ENCODE results near the gene MEF2A.
A peak's percentile ranks its signal among the peaks of the same experiment; 100 is the strongest.
"Not testable (repeated sequence)": the region's sequence is repeated elsewhere in the genome, so short reads cannot be mapped to it uniquely, and the experiment has no call there.

Gene MEF2A

DNA sequence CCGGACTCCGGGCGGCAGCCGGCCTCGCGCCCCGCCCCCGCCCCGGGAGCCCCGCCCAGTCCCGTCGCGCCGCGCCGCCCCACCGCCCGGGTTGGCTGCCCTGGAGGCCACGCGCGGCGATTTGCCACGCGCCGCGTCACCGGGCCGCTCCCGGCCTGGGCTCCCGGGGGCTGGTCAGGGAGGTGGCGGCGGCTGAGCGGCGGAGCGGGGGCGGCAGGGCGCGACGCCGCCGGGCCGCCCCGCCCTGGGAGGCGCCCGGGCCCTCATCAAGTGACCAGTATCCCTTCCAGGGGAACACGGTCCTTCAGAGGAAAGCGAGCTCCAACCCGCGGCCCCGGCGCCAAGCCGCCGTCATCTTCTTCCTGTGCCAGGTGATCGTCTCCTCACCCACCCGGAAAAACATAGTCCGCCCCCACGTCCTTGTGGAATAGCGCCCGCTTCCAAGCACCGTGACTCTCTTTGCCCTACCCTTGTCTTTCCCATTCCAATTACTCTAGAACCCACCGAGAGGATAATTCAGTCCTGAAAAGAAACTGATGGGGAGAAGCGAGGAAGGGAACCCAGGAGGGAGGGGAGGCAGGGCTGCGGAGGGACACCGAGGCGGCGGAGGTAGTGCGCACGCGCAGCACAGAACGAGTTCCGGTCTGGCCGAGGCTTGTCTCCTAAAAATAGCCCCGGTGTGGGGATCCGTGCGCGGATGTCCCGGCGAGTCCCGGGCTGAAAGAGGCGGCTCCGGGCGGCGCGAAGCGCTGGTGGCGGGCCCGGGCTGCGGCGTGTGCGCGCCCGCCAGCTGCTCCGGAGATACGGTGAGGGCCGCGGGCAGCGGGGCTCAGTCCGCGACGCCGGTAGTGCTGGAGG is at the start of gene MEF2A:
TSS of gene MEF2A (plus strand) at position 686 of the 858 bp plus-strand sequence. CDS start 67,136 bp downstream, outside the sequence.
- peak; percentile 87 to 89 for DNase-seq

DNA sequence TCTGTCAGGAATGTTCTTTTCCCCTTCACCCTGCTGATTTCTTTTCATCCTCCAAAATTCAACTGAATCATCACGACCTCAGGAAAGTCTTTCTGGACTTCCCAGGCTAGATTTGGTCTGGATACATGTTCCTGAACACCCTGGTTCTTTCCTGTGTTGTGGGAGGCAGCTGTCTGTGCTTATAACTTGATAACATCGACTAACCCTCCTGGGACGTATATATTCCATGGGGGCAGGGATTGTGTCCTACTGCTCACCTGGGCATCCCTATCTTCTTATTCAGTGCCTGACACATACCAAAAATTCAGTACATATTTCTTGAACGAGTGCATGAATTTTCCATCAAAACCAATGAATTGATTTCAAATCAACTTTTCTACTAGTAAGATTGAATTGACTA is 47.6 kb upstream of the MEF2A start:
- no peak for DNase-seq

DNA sequence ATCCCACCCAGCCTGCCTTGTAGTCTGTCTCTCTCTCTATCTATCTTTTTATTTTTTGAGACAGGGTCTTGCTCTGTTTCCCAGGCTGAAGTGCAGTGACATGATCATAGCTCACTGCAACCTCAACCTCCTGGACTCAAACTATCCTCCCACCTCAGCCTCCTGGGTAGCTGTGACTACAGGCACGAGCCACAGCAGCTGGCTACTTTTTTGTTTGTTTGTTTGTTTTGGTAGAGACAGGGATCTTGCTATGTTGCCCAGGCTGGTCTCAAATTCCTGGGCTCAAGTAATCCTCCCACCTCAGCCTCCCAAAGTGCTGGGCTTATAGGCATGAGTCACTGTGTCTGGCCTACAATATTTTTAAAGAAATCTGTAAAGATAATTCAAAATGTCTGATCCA is 46.4 kb upstream of the MEF2A start:
- DNase-seq, result not testable (repeated sequence)

DNA sequence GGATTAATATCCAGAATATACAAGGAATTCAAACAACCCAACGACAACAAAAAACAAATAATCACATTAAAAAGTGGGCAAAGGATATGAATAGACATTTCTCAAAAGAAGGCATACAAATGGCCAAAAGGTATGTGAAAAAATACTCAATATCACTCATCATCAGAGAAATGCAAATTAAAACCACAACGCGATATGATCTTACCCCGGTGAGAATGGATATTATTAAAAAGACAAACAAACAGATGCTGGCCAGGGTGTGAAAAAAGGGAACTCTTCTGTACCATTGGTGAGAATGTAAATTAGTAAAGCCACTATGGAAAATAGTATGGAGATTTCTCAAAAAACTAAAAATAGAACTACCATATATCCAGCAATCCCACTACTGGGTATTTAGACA is 43.5 kb upstream of the MEF2A start:
- DNase-seq, result no peak

DNA sequence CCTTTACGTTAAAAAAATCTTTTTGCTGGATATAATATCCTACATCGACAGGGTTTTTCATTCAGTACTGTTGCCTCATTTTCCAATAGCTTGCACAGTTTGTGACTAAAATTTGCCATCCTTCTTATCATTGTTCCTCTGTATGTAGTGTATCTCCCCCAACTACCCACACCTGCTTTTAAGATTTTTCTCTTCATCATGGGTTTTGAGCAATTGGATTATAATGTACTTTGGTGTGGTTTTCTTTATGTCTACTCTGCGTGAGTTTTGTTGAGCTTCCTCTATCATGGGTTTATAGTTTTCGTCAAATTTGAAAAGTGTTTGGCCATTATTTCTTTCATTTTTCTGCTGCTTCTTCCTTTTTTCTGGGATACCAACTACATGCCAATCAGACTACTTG is 39.6 kb upstream of the MEF2A start:
- DNase-seq, result no peak

DNA sequence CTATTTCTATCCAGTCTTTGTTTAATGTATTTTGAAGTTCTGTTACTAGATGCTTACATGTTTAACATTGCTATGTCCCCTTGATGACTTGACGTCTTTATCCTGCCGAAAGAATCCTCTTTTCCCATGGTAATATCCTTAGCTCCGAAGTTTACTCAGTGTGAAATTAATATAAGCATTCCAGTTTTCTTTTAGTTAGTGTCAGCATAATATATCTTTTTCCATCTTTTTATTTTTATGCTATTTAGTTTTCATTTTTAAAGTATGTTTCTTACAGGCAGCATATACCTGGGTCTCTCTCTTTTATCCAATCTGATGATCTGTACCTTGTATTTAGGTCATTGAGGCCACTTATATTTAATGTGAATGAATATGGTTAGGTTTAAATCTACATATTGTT is 39.1 kb upstream of the MEF2A start:
- DNase-seq, result no peak

DNA sequence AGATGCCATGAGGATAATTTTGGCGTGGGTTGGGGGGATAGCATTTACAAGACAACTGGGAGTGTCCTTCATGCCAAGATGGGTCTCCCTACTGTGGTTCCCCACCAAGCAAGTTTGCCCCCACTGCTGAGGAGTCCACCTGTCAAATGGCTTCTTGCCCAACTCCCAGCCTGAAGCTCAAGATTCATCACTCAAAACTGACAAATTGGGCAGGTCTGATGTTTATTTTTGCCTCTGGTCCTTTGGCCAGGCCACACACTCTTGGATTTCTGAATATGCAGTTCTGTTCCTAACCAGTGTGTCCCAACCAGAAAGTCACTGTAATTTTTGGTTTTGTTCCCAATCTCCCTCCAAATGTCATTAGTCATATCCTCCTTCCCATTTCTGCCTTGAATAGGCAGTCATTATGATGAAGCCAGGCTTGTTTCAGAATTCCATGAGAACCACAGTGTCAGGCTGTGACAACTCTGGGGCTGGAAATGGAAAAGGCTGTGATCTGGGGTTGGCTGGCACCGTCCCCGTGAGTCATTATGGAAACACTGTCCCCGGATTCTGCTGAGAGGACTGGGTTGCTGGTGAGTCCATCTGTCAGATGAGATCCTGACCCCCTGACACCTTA is 29.3 kb upstream of the MEF2A start:
- DNase-seq, result no peak

DNA sequence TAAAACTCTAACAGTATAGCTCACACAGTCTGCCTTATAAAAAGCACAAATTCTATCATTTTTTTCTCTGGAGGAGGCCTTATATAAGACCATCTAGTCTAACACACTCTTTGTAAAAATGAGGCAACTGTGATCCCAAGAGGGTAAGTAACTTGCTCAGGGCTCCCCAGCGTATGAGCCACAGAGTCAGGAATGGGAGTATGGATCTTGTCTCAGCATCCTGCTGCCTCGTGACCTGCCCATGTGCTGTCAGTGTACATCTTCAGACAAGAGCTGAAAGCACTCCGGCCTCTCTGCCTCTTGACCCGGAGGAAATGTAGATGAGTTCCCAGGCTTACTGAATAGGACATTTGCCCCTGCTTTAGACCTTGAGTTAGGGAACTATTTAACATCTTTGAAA is 28.4 kb upstream of the MEF2A start:
- DNase-seq, result no peak

DNA sequence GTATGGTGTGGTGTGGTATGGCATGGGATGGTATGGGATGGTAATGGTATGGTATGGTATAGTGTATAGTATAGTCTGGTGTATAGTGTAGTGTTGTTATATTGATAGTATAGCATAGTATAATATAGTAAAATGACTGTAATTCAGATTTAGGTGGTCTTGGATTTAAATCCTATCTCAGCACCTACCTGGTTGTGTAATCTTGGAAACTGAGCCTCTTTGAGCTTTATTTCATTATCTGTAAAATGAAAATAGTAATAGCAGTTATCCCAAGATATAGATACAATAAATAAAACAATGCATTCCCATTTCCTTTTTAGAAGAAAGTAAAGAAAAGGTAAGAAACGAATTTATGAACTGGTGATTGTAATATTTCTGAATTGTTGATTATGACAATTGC is 27.5 kb upstream of the MEF2A start:
- DNase-seq, result no peak

DNA sequence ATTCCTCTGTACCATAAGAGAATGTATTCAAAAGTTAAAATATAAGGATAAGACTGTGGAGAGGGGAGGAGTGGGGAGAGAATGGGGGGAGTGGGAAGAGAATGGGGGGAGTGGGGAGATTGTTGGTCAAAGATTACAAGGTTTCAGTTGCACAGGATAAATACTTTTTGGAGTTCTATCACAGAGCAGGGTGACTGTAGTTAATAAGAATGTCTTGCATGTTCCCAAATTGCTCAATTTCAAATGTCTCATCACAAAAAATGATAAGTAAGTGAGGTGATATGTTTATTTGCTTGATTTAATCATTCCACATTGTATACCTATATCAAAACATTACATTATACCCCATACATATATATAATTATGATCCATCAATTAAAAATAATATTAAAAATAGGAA is 23.0 kb upstream of the MEF2A start:
- no peak for DNase-seq

DNA sequence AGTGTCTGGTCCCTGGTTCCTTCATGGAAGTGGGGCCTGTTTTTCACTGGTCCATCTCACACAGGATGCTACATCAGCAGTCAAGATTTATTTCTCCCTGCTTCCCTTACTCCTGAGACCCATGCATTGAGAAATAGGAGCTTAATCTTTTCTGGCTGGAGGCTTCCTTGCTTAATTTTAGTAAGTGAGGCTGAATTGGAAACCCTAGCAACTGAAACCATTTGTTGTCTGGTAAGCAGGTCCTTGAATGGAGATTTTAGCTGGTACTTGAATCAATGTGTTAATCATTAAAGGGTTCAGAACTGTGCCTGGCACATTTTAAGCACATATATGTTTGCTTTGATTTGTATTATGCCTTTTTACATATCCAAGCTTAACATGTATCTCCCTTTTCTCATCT is 20.2 kb upstream of the MEF2A start:
- DNase-seq, result no peak

DNA sequence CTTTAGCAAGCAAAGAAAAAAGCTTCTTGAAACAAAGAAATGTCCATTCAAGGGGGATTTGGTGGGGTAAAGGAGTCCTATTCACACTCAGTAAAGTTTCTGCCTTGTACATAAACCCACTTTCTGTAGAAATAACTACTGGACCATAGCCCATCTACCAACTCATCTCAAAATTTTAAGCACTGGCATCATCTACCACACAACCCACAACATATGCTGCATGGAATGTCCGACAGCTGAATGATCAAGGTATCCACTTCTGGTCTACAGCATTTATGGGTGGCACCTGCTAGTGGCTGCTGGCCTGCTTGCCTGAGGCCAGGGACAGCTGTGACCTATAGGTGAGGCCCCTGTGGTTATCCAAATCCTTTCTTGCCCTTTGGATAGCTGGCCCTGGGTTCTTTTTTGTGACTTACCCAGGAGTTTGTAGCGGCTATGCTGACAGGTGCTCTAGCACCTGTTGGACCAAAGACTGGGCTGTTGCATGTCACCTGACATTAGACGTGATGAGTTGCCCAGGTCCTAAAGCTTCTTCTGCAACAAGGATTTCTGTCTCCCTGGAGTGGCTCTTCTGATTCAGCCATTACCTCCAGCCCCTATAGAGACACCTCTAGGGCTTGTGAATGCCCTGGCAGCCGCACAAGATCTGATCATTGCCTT is 19.2 kb upstream of the MEF2A start:
- DNase-seq, result no peak

DNA sequence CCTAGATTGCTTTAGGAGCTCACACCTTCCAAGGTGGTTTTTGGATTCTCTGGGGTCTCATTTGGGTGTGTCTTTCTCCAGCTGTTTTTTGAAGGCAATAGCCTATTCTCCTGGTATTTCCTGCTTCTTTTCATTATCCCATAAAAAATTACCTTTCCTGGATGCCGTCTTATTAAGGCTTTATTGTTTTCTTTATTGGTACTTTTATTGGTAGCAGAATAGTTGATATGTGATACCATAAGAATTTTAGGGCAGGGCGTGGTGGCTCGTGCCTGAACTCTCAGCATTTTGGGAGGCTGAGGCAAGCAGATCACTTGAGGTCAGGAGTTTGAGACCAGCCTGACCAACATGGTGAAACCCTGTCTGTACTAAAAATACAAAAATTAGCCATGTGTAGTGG is 18.3 kb upstream of the MEF2A start:
- no peak for DNase-seq

DNA sequence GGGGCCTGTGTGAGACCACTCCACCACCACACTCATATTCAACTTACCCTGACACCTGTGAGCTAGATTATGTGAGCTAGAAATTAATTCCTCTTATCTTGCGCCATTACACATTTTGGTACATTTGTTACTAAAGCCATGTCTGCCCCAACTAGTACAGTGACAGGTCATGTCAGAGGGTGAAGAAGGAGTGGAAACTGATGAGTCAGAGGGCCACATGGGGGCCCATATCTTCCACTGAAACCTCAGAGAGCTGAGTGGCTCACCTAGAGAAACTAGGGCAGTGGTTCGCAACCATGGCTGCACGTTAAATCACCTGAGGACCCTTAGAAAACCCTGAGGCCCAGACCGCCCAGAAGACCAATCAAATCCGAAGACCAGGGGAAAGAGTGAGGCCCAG is 15.7 kb upstream of the MEF2A start:
- no peak for DNase-seq

DNA sequence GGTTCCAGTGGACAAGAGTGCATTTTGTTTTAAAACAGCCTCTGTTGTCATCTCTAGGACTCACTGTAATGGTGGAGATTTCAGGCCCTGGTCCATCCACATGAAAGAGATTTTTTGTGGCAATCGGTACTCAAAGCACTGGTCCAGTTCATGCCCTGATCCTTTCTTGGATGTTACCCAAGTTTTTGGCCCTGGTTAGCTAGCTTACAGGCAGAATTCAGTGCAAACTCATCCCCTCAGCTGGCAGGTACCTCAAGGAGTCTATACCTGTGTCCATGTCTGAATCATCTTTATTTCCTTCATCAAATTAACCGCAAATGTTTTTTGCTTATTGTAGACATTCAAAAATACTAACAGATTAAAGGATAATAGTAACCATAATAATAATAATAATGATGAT is 13.7 kb upstream of the MEF2A start:
- no peak for DNase-seq

DNA sequence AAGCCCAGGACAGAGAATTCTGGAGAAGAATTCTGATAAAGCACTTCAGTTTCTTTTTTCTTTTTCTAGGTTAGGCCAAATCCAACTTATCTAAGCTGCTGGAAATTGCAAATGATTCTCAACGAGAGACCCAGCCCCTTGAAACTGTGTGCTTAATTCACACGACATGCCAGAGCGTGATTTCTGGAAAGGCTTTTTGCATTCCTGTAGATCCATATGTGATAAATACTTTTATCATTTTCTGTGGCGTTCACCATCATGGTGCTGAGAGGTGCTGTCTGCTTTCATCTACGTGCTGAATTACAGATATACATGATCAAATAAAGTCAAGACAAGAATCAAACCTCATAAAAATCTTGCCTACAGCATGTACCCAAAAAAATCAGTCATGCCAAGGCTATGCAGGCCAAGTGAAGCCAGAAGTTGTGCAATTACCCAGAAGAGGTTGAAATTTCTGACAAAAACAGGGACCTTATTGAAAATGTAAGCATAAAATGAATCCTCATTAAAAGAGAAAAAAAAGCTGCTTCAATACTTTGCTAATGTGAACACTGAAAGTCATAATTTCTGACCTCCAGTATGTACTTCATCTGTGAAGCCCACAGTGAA is 10.8 kb upstream of the MEF2A start:
- DNase-seq, result no peak

DNA sequence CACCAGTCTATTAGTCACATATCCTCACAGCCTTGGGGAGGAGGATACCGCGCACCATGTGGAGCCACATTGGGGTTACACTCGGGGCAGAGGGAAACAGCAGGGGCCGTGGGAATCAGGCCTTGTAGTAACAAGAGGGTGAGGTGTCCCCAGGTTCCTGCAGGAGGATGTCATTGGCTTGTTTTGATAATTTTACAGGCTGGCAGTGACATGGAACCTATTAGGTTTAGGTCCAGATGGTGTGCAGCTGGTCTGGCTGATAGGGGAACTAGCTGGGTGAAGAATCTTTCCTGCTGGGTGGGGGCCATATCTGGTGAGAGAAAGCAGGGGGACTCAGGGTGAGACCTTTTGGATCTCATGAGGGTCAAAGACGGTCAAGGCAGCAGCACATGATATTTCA is 9.8 kb upstream of the MEF2A start:
- DNase-seq, result no peak

DNA sequence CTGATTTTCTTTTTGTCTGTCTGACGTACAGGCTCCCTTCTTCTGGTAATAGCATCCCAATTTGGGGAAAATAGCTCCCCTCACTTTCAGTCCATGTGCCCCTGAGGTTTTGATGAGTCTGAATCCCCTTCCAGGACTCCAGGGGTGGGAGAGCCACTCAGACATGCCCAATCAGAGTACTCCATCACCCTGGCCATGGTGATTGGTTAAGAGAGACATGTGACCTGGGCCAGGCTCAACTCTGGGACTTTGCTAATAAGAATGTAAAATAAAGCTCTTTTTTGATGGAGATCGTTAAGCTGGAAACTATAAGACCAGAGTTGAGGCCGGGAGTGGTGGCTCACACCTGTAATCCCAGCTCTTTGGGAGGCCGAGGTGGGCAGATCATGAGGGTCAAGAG is 9.2 kb upstream of the MEF2A start:
- DNase-seq, result no peak

DNA sequence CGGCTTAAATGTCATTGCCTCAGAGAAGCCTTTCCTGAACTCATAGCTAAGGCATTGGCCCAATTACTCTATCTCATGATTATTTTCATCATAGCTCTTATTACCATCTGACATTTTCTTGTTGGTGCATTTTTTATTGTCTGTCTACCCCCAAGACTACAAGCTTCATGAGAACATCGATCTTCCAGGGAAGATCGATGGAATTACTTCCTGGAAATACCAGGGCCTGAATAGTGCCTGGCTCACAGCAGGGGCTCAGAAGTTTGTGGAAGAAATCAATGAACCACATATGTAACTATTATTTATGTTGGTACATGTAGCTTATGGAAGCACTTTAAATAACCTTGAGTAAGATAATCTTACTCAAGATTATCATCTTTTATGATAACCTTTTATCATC is 7.7 kb upstream of the MEF2A start:
- no peak for DNase-seq

DNA sequence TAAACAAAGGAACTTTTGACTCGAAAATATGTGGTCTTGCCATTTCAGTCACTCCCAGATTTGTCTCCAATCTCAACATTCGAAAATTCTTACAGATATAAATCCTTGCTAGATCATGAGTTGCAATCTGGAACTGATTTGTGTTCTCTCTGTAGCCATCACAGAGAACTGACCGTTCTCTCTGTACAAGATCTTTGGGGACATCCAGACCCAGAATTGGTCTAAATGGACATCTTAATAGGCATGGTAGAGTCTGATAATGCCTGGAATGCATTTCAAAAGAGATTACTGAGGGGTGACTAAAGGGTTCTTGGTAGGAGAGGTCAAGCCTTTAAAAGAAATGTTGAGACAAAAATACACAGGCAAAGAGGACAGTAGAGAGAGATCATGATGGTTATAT is 7.2 kb upstream of the MEF2A start:
- DNase-seq, result no peak

DNA sequence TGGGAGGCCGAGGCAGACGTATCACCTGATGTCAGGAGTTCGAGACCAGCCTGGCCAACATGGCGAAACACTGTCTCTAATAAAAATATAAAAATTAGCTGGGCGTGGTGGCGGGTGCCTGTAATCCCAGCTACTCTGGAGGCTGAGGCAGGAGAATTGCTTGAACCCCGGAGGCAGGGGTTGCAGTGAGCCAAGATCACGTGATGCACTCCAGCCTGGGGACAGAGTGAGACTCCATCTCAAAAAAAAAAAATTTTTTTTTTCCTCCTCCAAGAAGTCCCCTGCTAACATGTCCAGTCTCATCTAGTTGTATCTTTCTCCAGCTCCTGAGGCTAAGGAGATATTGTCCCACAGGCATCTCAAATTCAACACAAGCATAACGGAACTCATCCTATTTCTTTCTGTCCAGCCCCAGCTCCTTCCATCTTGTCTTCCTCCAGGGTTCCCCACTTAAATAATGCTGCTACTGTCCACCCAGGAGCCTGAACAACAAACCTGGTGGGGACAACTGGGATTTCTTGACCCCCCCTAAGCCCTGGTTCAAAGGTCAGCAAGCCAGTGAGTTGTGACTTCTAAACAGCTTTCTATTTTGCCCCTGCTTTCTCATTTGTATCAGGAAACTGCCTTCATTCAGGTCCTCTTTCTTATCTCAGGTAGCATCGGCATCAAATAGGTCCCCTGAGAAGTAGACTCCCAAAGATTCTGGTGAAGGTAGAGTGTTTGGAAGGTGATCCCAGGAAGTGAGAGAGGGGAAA is 4.1 kb upstream of the MEF2A start:
- DNase-seq, result no peak

DNA sequence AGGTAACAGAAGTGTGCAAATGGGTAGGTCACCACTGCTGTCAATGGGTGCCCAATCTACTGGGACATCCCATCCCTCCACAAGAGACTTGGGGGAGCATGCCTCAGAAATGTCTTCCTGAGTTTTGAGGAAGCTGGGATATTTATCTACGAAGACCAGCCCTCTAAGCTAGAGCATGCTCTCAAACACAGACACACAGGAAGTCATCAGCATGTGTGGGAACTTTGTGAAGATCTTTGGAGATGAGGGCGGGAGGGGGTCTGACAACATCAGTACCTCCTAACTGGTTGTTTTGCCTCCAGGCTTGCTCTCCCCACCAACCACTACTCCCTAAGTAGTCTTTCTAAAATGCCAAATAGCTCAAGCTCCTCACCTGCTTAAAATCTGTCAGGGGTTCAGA is 3.5 kb upstream of the MEF2A start:
- no peak for DNase-seq

All from NCI-H187 (cell line).